GM12878 (cell line): ENCODE results near the gene ARF5. TPM values are rescaled to one million over a fixed set of nuclear protein-coding genes. Genes with fewer than 3 reads are reported as not detected.

ENCODE experiments used
- ASH2L ChIP-seq: fragments of 300-600, 200-600 bp; sonication (generic); IDR thresholded peaks from 2 replicates; pipeline ENCODE4 v1.6.1; 2017; ENCODE audit warnings: low read depth, mild to moderate bottlenecking, borderline replicate concordance
- BHLHE40 ChIP-seq, 2 experiments: fragments of 450-650 bp in 1 of 2; IDR thresholded peaks; 2 replicates each; pipeline ENCODE4 v1.6.1; 2011 to 2017; ENCODE audit warnings: low read depth in 2 of 2, borderline replicate concordance in 1 of 2, improper control_type of control experiment in 1 of 2, low read length in 1 of 2, mild to moderate bottlenecking in 1 of 2
- DPF2 ChIP-seq: fragments of 450-650 bp; IDR thresholded peaks from 2 replicates; pipeline ENCODE4 v1.6.1; 2017; ENCODE audit warnings: mild to moderate bottlenecking
- EGR1 ChIP-seq, 2 experiments: IDR thresholded peaks; 1 replicate in 1 of 2; 2 replicates in 1 of 2; pipeline ENCODE4 v1.6.1; 2011 to 2012; ENCODE audit warnings: low read depth in 2 of 2, low read length in 2 of 2, borderline replicate concordance in 1 of 2, mild to moderate bottlenecking in 1 of 2, moderate library complexity in 1 of 2
- GATAD2B ChIP-seq: fragments of 450-650 bp; conservative IDR thresholded peaks from 2 replicates; pipeline ENCODE4 v1.6.1; 2017; ENCODE audit warnings: low read depth, mild to moderate bottlenecking, moderate library complexity
- IKZF1 ChIP-seq: fragments of 450-650 bp; conservative IDR thresholded peaks from 2 replicates; pipeline ENCODE4 v1.6.1; 2017; ENCODE audit warnings: antibody characterized with exemption, mild to moderate bottlenecking
- LARP7 ChIP-seq: fragments of 450-650 bp; IDR thresholded peaks from 2 replicates; pipeline ENCODE4 v1.6.1; 2017; ENCODE audit warnings: mild to moderate bottlenecking
- MEF2B ChIP-seq: fragments of 450-650 bp; IDR thresholded peaks from 2 replicates; pipeline ENCODE4 v1.6.1; 2018; ENCODE audit warnings: mild to moderate bottlenecking, moderate library complexity; ENCODE audit not compliant: partially characterized antibody, poor library complexity, severe bottlenecking
- NFXL1 ChIP-seq: fragments of 450-650 bp; IDR thresholded peaks from 2 replicates; pipeline ENCODE4 v1.6.1; 2017; ENCODE audit warnings: antibody characterized with exemption, mild to moderate bottlenecking, borderline replicate concordance
- NFYB ChIP-seq: IDR thresholded peaks from 2 replicates; pipeline ENCODE4 v1.6.1; 2011; ENCODE audit warnings: low read depth, mild to moderate bottlenecking, low read length, improper control_type of control experiment, moderate library complexity; ENCODE audit not compliant: insufficient read depth
- POU2F2 ChIP-seq: IDR thresholded peaks from 3 replicates; pipeline ENCODE4 v1.6.1; 2011; ENCODE audit warnings: low read depth, mild to moderate bottlenecking, low read length, borderline replicate concordance
- RAD21 ChIP-seq: IDR thresholded peaks from 2 replicates; pipeline ENCODE4 v1.6.1; 2011; ENCODE audit warnings: mild to moderate bottlenecking, low read depth, low read length, moderate library complexity; ENCODE audit not compliant: insufficient read depth
- SMC3 ChIP-seq: IDR thresholded peaks from 2 replicates; pipeline ENCODE4 v1.6.1; 2011; ENCODE audit warnings: low read length, improper control_type of control experiment, borderline replicate concordance
- SP1 ChIP-seq: IDR thresholded peaks from one replicate; pipeline ENCODE4 v1.6.1; 2011; ENCODE audit warnings: low read depth, low read length
- SRF ChIP-seq, 2 experiments: IDR thresholded peaks; 2 replicates each; pipeline ENCODE4 v1.6.1; 2011; ENCODE audit warnings: low read depth in 2 of 2, low read length in 2 of 2, mild to moderate bottlenecking in 1 of 2, moderate library complexity in 1 of 2
- STAT3 ChIP-seq: IDR thresholded peaks from 2 replicates; pipeline ENCODE4 v1.6.1; 2011; ENCODE audit warnings: low read depth, low read length, improper control_type of control experiment
- SUZ12 ChIP-seq: fragments of 200-600 bp; sonication (generic); IDR thresholded peaks from one replicate; pipeline ENCODE4 v1.6.1; 2018; ENCODE audit warnings: antibody characterized with exemption, mild to moderate bottlenecking; ENCODE audit not compliant: unreplicated experiment
- TAF1 ChIP-seq: IDR thresholded peaks from 2 replicates; pipeline ENCODE4 v1.6.1; 2011; ENCODE audit warnings: mild to moderate bottlenecking, low read depth, low read length, borderline replicate concordance
- polyA plus RNA-seq, 11 experiments: library from polyadenylated mRNA; depleted of rRNA in 4 of 11; unstranded in 6 of 11; stranded (reverse) in 5 of 11; fragments of >200 nt; fragmentation: Nextera tagmentation in 4 of 11; fragmentation: Illumina TruSeq in 1 of 11; extraction: Ambion mirVana in 4 of 11; extraction: Trizol in 1 of 11; gene quantifications; 1 replicate in 1 of 11; 2 replicates in 10 of 11; pipeline versions ENCODE4 v1.2.1 to v1.2.3, GENCODE V29; 2011 to 2016; ENCODE audit warnings: inconsistent platforms in 2 of 11, missing spikeins in 2 of 11, low read depth in 1 of 11
- total RNA-seq, 4 experiments: library from RNA; depleted of rRNA in 3 of 4; stranded (reverse); fragments of >200 nt in 3 of 4; fragmentation: Illumina TruSeq in 1 of 4; extraction: Trizol in 1 of 4; gene quantifications; 2 replicates each; pipeline versions ENCODE4 v1.2.1 to v1.2.3, GENCODE V29; 2013 to 2021
- TF ChIP-seq, protein P1 (sequence below): fragments of 450-650 bp; IDR thresholded peaks from 2 replicates; pipeline ENCODE4 v1.6.1; 2018; ENCODE audit warnings: mild to moderate bottlenecking, low read depth, moderate library complexity; ENCODE audit not compliant: partially characterized antibody
- TF ChIP-seq, protein P2 (sequence below): fragments of 450-650 bp; conservative IDR thresholded peaks from 2 replicates; pipeline ENCODE4 v1.6.1; 2017; ENCODE audit warnings: mild to moderate bottlenecking, moderate library complexity

Gene ARF5
- total and polyA plus RNA-seq, 10 of the 15 experiments (the other 5 are each of a cell fraction or from before 2014, with no cell fraction given) = 11.0 to 210 (median 131) TPM

DNA sequence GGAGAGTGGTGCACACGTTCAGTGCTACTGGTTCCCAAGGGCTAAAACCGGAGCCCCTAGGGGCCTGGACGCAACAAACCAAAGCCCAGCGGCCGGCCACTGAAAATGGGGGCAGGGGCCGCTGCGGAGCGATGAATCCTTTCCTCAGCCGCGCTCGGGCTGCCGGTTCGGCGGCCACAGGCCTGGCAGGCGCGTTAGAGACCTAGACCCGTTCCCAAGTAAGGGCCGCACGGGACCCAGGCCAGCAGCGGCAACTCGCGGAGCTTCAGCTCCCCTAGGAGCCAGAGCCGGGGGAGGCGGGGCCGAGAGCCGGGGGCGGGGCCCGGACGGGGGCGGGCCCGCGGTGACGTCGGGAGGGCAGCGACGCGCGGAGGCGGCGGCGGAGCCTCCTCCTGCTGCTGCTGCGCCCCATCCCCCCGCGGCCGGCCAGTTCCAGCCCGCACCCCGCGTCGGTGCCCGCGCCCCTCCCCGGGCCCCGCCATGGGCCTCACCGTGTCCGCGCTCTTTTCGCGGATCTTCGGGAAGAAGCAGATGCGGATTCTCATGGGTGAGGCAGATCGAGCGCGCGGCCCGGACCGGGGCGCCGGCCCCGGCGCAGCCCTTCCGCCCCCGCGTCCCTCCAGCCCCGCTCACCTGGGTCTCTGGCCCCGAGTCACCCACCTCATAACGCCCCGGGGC lies at the start of gene ARF5 (continued):
- TF ChIP-seq MEF2B = peak; percentile 70
- peak; percentile 71 for TF ChIP-seq LARP7
- peak; percentile 76 for TF ChIP-seq GATAD2B
- TF ChIP-seq TAF1 = peak; percentile 62; the same call in 1 of the 2 replicates
- peak; percentile 37 for TF ChIP-seq DPF2
- no peak for TF ChIP-seq POU2F2
- 0 out of 2 replicates have a peak, but pooled peaks have one; percentile 48 for TF ChIP-seq IKZF1
- no peak for TF ChIP-seq STAT3
- 0 out of 4 replicates have a peak, but pooled peaks of 1 of the 2 experiments have one; percentile 59 for TF ChIP-seq SRF (IDR thresholded peaks at IDR 0.05; ENCODE audit: low read depth in 2 of 2, low read length in 2 of 2)
- TF ChIP-seq SMC3 = no peak
- no peak for TF ChIP-seq SUZ12
- TF ChIP-seq, protein P1, sequence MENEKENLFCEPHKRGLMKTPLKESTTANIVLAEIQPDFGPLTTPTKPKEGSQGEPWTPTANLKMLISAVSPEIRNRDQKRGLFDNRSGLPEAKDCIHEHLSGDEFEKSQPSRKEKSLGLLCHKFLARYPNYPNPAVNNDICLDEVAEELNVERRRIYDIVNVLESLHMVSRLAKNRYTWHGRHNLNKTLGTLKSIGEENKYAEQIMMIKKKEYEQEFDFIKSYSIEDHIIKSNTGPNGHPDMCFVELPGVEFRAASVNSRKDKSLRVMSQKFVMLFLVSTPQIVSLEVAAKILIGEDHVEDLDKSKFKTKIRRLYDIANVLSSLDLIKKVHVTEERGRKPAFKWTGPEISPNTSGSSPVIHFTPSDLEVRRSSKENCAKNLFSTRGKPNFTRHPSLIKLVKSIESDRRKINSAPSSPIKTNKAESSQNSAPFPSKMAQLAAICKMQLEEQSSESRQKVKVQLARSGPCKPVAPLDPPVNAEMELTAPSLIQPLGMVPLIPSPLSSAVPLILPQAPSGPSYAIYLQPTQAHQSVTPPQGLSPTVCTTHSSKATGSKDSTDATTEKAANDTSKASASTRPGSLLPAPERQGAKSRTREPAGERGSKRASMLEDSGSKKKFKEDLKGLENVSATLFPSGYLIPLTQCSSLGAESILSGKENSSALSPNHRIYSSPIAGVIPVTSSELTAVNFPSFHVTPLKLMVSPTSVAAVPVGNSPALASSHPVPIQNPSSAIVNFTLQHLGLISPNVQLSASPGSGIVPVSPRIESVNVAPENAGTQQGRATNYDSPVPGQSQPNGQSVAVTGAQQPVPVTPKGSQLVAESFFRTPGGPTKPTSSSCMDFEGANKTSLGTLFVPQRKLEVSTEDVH = no peak
- TF ChIP-seq EGR1 (IDR thresholded peaks at IDR 0.05; ENCODE audit: borderline replicate concordance in 1 of 2, low read depth in 2 of 2, low read length in 2 of 2) = peak; percentile 8 to 83
- peak; percentile 80; the same call in 1 of the 2 replicates for TF ChIP-seq ASH2L
- no peak for TF ChIP-seq RAD21
- no peak for TF ChIP-seq NFXL1
- peak; percentile 41 for TF ChIP-seq SP1
- no peak for TF ChIP-seq NFYB
- TF ChIP-seq BHLHE40 (IDR thresholded peaks at IDR 0.05; ENCODE audit: borderline replicate concordance in 1 of 2, low read depth in 2 of 2, low read length in 1 of 2) = peak; percentile 73 to 90; a peak in 3 of 4 replicates
- TF ChIP-seq, protein P2, sequence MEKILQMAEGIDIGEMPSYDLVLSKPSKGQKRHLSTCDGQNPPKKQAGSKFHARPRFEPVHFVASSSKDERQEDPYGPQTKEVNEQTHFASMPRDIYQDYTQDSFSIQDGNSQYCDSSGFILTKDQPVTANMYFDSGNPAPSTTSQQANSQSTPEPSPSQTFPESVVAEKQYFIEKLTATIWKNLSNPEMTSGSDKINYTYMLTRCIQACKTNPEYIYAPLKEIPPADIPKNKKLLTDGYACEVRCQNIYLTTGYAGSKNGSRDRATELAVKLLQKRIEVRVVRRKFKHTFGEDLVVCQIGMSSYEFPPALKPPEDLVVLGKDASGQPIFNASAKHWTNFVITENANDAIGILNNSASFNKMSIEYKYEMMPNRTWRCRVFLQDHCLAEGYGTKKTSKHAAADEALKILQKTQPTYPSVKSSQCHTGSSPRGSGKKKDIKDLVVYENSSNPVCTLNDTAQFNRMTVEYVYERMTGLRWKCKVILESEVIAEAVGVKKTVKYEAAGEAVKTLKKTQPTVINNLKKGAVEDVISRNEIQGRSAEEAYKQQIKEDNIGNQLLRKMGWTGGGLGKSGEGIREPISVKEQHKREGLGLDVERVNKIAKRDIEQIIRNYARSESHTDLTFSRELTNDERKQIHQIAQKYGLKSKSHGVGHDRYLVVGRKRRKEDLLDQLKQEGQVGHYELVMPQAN = peak; percentile 57
